A375 (cell line): Measurements from ENCODE around the gene ACSL1. TPM values are rescaled to one million over a fixed set of nuclear protein-coding genes. Genes with fewer than 3 reads are reported as not detected.

Source experiments
- small RNA-seq: library from RNA; depleted of rRNA; stranded (forward); fragments of <200 nt; gene quantifications from one replicate; pipeline ENCODE3, GENCODE V24; 2014
- total RNA-seq: library from RNA; depleted of rRNA; stranded (reverse); fragments of >200 nt; shearing (Covaris generic); gene quantifications from 2 replicates; pipeline ENCODE4 v1.2.3, GENCODE V29; 2014; rRNA removed

ACSL1 gene
- total RNA-seq: 13.1 and 15.4 TPM in 2 replicates

GRCh38 chr4:184825896-184826690, at the start of gene ACSL1:
Gene ACSL1 (minus strand): TSS chr4:184825968. CDS start chr4:184803514, 22,454 bp downstream.

GRCh38 chr4:184733654-184734524, 91.9 kb downstream of the ACSL1 start, which contains the start of gene CENPU:
Gene CENPU (minus strand): TSS chr4:184734096. CDS start chr4:184734062, 34 bp downstream.

Small RNAs within 50 kb of the gene (small RNA-seq; reads per million reads assigned to genes)
- gene MIR3945: not detected

Other genes starting within 250 kb of the ACSL1 start
- gene CASP3, start 176.5 kb downstream of the ACSL1 start, total RNA-seq: 16.7 and 17.7 TPM in 2 replicates
- gene PRIMPOL, start 176.2 kb downstream of the ACSL1 start, total RNA-seq: 21.4 and 24.3 TPM in 2 replicates
- gene CENPU, start 91.9 kb downstream of the ACSL1 start, total RNA-seq: 65.3 and 83.1 TPM in 2 replicates
- gene HELT, start 192.5 kb upstream of the ACSL1 start, total RNA-seq: not detected in 2 replicates